Panc1 (cell line): ENCODE results near the gene DNAAF8.

Experiments used
- POLR2AphosphoS5 ChIP-seq: IDR thresholded peaks from 2 replicates; pipeline ENCODE4 v1.6.1; 2012; ENCODE audit warnings: mild to moderate bottlenecking, low read depth, low read length, moderate library complexity
- TCF7L2 ChIP-seq: IDR thresholded peaks from 2 replicates; pipeline ENCODE4 v1.6.1; 2011; ENCODE audit warnings: mild to moderate bottlenecking, low read depth, low read length, inconsistent platforms
- TF ChIP-seq, protein P1 (sequence below): fragments of 450-650 bp; IDR thresholded peaks from 2 replicates; pipeline ENCODE4 v1.5.1; 2017; ENCODE audit warnings: mild to moderate bottlenecking

DNA sequence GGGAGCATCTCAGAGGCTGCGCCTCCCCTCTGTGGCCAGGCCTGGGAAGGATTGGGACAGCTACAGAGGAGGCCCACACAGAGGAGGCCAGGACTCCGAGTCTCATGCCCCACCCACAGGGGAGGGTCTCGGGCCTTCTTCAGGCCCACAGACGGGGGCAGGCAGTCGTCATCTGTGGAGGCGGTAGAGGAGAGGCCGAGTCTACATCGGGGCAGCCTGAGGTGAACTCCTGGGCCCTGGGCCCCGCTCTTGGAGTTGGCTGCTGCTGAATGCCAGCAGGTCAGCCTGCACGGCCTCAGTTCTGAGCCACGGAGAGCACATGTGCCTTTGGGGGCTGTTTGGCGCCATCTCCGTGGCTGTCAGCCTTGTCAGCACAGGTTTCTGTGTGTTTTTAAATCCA lies 49.0 kb upstream of the DNAAF8 start:
- TF ChIP-seq, protein P1, sequence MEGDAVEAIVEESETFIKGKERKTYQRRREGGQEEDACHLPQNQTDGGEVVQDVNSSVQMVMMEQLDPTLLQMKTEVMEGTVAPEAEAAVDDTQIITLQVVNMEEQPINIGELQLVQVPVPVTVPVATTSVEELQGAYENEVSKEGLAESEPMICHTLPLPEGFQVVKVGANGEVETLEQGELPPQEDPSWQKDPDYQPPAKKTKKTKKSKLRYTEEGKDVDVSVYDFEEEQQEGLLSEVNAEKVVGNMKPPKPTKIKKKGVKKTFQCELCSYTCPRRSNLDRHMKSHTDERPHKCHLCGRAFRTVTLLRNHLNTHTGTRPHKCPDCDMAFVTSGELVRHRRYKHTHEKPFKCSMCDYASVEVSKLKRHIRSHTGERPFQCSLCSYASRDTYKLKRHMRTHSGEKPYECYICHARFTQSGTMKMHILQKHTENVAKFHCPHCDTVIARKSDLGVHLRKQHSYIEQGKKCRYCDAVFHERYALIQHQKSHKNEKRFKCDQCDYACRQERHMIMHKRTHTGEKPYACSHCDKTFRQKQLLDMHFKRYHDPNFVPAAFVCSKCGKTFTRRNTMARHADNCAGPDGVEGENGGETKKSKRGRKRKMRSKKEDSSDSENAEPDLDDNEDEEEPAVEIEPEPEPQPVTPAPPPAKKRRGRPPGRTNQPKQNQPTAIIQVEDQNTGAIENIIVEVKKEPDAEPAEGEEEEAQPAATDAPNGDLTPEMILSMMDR: no peak
- TF ChIP-seq TCF7L2 (no peak), POLR2AphosphoS5 (no peak)
